Measurements from ENCODE around the gene ACOT7.
"Not testable (repeated sequence)": the region's sequence is repeated elsewhere in the genome, so short reads cannot be mapped to it uniquely, and the experiment has no call there.

The ACOT7 gene

GRCh38 chr1:6223617-6224016 lies 169.9 kb downstream of the ACOT7 start:
- no peak for DNase-seq (ENCODE audit: extremely low read depth, low read depth)
- no peak for TF ChIP-seq CTCF (IDR thresholded peaks at IDR 0.05; ENCODE audit: low read depth, low read length)

GRCh38 chr1:6222636-6223035 lies 170.9 kb downstream of the ACOT7 start:
- no peak for TF ChIP-seq CTCF (IDR thresholded peaks at IDR 0.05; ENCODE audit: low read depth, low read length)
- no peak for DNase-seq (ENCODE audit: extremely low read depth, low read depth)

DNA sequence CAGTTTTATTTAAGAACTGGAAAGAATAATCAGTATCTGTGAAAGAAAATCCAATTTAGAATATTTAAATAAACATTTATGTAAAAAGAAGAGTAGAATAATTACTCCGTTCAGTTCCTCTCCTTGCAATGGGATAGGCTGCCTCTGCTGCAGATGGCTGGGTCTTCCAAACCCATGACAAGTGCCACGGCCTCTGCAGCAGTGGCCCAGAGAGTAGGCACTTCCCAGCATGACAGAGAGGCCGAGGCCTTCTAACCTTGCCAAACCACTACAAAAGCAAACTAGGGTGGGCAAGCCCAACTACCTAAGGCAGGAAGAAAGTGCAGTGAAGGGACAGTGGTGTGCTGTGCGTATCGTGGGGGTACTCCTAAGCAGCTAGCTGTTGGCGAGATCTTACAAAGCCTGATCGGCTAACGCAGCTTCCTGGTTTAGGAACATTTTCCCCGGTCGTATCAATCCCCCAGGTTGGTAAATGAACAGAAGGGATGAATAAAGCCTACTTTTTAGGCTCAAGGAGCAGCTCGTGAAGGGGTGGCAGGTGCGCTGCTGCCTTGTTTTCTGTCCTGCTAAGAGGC lies 172.3 kb downstream of the ACOT7 start:
- TF ChIP-seq CTCF (IDR thresholded peaks at IDR 0.05; ENCODE audit: low read depth, low read length) = no peak
- DNase-seq (ENCODE audit: extremely low read depth, low read depth) = no peak

DNA sequence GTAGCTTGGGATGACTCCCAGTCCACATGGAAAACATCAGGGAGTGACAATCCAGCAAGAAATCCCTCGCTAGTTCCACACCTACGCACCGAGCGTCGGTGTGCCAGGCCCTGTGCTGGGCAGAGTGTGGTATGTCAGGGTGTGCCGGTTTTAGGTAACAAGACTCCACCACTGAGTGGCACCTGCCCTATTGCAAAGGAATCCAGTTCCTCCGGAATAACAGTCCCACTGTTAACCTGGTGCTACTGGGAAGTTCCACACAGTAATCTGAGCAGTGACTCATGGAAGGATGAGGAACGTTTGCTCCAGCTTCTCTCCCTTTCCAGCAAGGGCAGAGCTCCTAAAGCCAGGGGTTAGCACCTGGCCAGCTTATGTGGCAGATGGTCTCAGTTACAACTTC lies 173.3 kb downstream of the ACOT7 start:
- TF ChIP-seq CTCF (IDR thresholded peaks at IDR 0.05; ENCODE audit: low read depth, low read length) = no peak
- no peak for DNase-seq (ENCODE audit: extremely low read depth, low read depth)

GRCh38 chr1:6219641-6220040 lies 173.9 kb downstream of the ACOT7 start:
- not testable (repeated sequence) for DNase-seq (ENCODE audit: extremely low read depth, low read depth)

DNA sequence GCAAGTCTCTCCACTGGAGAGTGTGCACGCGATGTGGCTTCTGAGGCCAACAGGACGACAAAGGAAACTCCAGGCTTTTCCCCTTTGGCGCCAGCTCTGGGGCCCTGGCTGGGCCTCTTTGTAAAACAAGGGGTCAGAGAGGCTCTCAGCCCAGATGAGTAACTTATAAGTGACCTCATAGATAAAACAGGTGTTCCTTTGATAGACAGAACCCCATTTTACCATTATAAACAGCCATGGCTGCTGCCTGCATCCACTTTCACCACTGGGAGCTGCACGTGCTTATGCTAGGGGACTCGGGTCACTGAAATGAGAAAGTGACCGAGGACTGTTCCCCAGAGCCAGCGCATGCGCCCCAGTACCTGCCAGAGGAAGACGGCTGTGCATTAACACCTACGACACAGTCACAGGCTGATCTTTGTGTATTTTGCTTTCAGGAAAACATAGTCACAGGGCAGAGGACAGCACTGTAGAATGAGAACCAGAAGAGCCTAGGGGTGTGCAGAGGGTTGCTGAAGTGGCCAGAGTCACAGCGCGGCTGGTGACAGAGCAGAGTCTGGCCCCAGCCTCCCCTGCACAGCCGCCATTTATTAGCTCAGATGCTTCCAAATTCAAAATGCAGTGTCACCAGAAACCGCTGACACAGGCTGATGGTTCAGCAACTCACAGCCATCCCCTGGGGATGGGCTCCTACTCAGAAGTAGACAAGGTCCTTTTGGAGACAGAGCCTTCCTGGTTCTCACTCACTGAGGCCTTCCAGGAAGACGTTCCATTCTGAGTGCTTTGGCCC lies 175.0 kb downstream of the ACOT7 start:
- no peak for DNase-seq (ENCODE audit: extremely low read depth, low read depth)

More for the DNA sequence above, 175.0 kb downstream of the ACOT7 start:
- no peak for TF ChIP-seq CTCF (IDR thresholded peaks at IDR 0.05; ENCODE audit: low read depth, low read length)
